Activated naive CD4-positive, alpha-beta T cell treated with anti-CD3 and anti-CD28 coated beads, Interleukin-2, amount 10 ng/mL, durations not matched to agents 7 days and 5 days (primary cell): ENCODE data around the gene TERF2IP.
A peak's percentile ranks its signal among the peaks of the same experiment; 100 is the strongest.

Experiments
- CTCF ChIA-PET: fragments of 350-600 bp; sonication (Branson Sonifier 250); formaldehyde crosslinking; loops from one replicate; lab custom pipeline; 2021; ENCODE audit warnings: antibody characterized with exemption; lab: Charles Lee
- DNase-seq: peaks from one replicate; pipeline ENCODE4 v3.0.0-alpha.2; 2020
- H3K27ac Mint-ChIP-seq: one replicate; pipeline ENCODE4 v1.8.0; 2021; ENCODE audit warnings: mild to moderate bottlenecking, moderate library complexity, mixed read lengths
- H3K27me3 Mint-ChIP-seq: one replicate; pipeline ENCODE4 v1.8.0; 2021; ENCODE audit warnings: mild to moderate bottlenecking, mixed read lengths
- H3K36me3 Mint-ChIP-seq: one replicate; pipeline ENCODE4 v1.8.0; 2021; ENCODE audit warnings: mixed read lengths
- H3K4me1 Mint-ChIP-seq: one replicate; pipeline ENCODE4 v1.8.0; 2021; ENCODE audit warnings: mixed read lengths
- H3K4me3 Mint-ChIP-seq: one replicate; pipeline ENCODE4 v1.8.0; 2021; ENCODE audit warnings: mild to moderate bottlenecking, moderate library complexity, mixed read lengths
- H3K9me3 Mint-ChIP-seq: one replicate; pipeline ENCODE4 v1.8.0; 2021; ENCODE audit warnings: mixed read lengths

TERF2IP gene, protein sequence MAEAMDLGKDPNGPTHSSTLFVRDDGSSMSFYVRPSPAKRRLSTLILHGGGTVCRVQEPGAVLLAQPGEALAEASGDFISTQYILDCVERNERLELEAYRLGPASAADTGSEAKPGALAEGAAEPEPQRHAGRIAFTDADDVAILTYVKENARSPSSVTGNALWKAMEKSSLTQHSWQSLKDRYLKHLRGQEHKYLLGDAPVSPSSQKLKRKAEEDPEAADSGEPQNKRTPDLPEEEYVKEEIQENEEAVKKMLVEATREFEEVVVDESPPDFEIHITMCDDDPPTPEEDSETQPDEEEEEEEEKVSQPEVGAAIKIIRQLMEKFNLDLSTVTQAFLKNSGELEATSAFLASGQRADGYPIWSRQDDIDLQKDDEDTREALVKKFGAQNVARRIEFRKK

GRCh38 chr16:75647492-75648264 lies at the start of gene TERF2IP, which contains the start of gene KARS1:
Gene TERF2IP (plus strand): TSS chr16:75647773. CDS start chr16:75647883, 110 bp downstream.
Gene KARS1 (minus strand): TSS chr16:75647665. CDS start chr16:75647639, 26 bp downstream.
- Mint-ChIP-seq H3K9me3 (no peaks in the 10 kb centered on the region), H3K36me3 (peaks cover 54% of the 10 kb centered on the region), H3K4me1 (peaks cover 67% of the 10 kb centered on the region), H3K27me3 (no peaks in the 10 kb centered on the region), H3K27ac (peak within 1 kb of the TSS; percentile 100), H3K4me3 (peak within 1 kb of the TSS; percentile 99)
- peak; percentile 96 for DNase-seq
- CTCF ChIA-PET = interaction anchor here (0.9 to 2.0 kb wide), 4 partner anchors 15 to 184 kb away, joined by 3 to 13 read pairs (median 3); partner anchors contain the start of genes ADAT1 and TMEM170A

- Mint-ChIP-seq H3K27me3 (no peaks in the 10 kb centered on the region), H3K4me1 (peaks cover 4% of the 10 kb centered on the region), H3K9me3 (peaks cover 10% of the 10 kb centered on the region), H3K27ac (no peak overlapping the region), H3K36me3 (peaks cover 51% of the 10 kb centered on the region), H3K4me3 (no peak overlapping the region)
- CTCF ChIA-PET = no interaction called here
- no peak for DNase-seq
These were observed 47.9 kb upstream of the TERF2IP start for GRCh38 chr16:75599452-75600277.

- Mint-ChIP-seq H3K36me3 (peaks cover 48% of the 10 kb centered on the region), H3K27ac (no peak overlapping the region), H3K27me3 (no peaks in the 10 kb centered on the region), H3K9me3 (peaks cover 10% of the 10 kb centered on the region), H3K4me1 (no peaks in the 10 kb centered on the region), H3K4me3 (no peak overlapping the region)
- CTCF ChIA-PET = no interaction called here
- DNase-seq = no peak
These were observed 44.3 kb upstream of the TERF2IP start for GRCh38 chr16:75603241-75603640.

DNA sequence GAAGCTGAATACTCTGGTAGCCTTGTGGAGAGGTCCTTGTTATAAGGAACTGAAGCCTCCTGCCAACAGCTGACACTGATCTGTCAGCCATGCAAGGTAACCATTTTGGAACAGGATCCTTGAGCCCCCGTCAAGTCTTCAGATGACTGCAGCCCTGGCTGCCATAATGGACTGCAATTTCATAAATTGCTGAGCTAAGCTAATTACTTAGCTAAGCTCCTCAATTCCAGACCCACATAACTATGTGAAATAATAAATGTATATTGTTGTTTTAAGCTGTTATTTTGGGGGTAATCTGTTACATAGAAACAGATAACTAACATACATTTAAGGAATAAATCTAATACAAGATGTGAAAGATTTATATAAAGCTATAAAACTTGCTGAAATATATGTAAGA lies 41.1 kb upstream of the TERF2IP start:
- DNase-seq = no peak
- Mint-ChIP-seq H3K36me3 (peaks cover 37% of the 10 kb centered on the region), H3K4me1 (no peaks in the 10 kb centered on the region), H3K27ac (no peak overlapping the region), H3K4me3 (no peak overlapping the region), H3K27me3 (no peaks in the 10 kb centered on the region), H3K9me3 (peaks cover 10% of the 10 kb centered on the region)
- CTCF ChIA-PET = interaction anchor here (0.6 kb wide), 1 partner anchor 14 kb away, joined by 3 read pairs; no protein-coding TSS in a partner anchor

DNA sequence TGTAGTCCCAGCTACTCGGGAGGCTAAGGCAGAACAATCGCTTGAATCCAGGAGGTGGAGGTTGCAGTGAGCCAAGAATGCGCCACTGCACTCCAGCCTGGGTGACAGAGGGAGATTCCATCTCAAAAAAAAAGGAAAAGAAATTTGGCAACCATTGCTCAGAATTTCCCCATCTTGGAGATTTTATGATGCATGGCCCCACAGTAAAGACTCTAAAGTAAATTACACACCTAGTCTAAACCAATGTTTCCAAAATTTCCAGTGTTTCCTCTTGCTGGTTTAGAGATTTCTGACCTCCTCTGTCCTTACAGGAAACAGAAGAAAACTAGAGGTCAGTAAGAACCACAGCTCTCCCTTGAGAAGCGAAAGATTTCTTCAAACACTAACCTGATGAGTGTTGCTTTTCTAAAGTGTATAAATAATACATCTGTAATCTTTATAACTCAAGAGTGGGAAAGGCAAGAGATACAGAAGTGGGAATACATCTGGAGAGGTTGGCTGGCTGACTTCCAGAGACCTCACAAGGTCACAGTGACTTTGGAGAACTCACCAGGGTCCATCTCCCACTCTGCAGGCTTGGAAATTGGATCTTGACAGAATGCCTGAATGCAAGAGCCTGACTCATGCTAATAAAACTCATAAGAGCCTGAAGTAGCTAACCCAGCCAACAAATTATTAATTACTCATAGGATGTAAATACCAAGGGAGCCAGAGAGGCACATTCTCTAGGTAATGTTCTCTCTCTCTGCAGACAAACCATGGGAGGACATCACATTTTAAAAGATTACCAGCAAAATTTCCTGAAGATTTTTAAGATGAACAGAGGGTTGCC lies 33.3 kb upstream of the TERF2IP start:
- H3K4me3 Mint-ChIP-seq = no peak overlapping the region
- CTCF ChIA-PET = no interaction called here
- H3K9me3 Mint-ChIP-seq = no peaks in the 10 kb centered on the region
- peaks cover 50% of the 10 kb centered on the region for H3K36me3 Mint-ChIP-seq
- H3K4me1 Mint-ChIP-seq = peaks cover 24% of the 10 kb centered on the region
- H3K27ac Mint-ChIP-seq = no peak overlapping the region
- no peaks in the 10 kb centered on the region for H3K27me3 Mint-ChIP-seq
- no peak for DNase-seq

DNA sequence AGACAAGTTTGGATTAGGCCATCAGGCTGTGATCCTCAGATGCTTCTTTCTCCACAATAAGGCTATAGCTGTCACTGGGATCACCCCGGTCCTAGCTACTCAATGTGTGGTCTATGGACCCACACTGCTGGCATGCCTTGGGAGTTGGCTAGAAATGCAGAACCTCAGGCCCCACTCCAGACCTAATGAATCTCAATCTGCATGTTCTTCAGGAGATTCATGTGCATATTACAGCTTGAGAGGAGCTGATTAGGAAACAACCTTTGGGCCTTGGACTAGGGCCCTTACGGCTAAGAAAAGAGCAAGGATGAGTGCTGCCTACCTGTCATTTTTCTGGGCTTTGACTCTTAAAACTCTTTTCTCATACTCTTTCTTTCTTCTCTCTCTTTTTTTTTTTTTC lies 32.0 kb upstream of the TERF2IP start:
- H3K4me3 Mint-ChIP-seq = no peak overlapping the region
- H3K9me3 Mint-ChIP-seq = no peaks in the 10 kb centered on the region
- peaks cover 30% of the 10 kb centered on the region for H3K4me1 Mint-ChIP-seq
- CTCF ChIA-PET = no interaction called here
- no peaks in the 10 kb centered on the region for H3K27me3 Mint-ChIP-seq
- peak overlapping the region; percentile 92 for H3K27ac Mint-ChIP-seq
- H3K36me3 Mint-ChIP-seq = peaks cover 56% of the 10 kb centered on the region
- DNase-seq = no peak

DNA sequence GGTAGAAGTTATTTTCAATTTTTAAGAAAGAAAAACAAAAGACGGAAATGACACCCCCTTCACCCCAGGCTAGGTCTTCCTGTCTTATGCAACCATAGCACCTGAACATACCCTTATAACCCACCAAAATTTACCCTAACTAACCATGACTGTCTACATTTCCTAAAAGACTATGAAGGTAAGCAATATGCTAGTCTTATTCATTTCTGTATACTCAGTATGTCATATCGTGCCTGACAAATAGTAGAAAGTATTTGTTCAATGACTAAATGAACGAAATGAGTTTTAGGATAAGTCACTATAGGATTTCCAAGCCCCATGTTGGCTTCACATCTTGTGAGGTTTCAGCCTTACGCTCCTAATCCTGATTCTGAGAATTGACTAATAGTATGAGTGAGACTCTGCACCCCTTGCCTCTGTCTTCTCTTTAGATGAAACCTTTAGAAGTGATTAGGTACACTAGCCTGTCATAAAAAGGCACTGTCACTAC lies 31.0 kb upstream of the TERF2IP start:
- CTCF ChIA-PET = no interaction called here
- Mint-ChIP-seq H3K4me3 (peak overlapping the region; percentile 10), H3K9me3 (no peaks in the 10 kb centered on the region), H3K4me1 (peaks cover 39% of the 10 kb centered on the region), H3K36me3 (peaks cover 56% of the 10 kb centered on the region), H3K27me3 (no peaks in the 10 kb centered on the region), H3K27ac (peak overlapping the region; percentile 92)
- no peak for DNase-seq

DNA sequence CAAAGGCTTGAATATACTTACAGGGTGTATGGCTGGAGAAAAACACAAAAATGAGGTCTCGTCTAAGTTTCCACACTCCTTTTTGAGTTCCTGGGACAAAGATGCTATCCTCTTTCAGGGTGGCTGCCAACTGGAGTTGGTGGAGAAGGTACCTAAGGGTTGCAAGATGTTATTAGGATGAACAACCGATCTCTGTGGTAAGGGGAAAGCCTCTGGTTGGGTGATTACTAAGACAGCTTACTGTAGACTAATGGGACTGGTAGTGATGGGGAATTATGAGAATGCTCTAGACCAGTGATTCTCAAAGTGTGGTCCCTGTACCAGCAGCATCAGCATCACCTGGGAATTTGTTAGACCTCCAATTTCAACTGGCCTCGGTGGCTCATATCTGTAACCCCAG lies 30.5 kb upstream of the TERF2IP start:
- CTCF ChIA-PET = no interaction called here
- Mint-ChIP-seq H3K27ac (peak overlapping the region; percentile 92), H3K27me3 (no peaks in the 10 kb centered on the region), H3K9me3 (no peaks in the 10 kb centered on the region), H3K4me3 (no peak overlapping the region), H3K36me3 (peaks cover 55% of the 10 kb centered on the region), H3K4me1 (peaks cover 45% of the 10 kb centered on the region)
- DNase-seq = no peak

- no peaks in the 10 kb centered on the region for H3K9me3 Mint-ChIP-seq
- no peak for DNase-seq
- H3K27ac Mint-ChIP-seq = no peak overlapping the region
- CTCF ChIA-PET = interaction anchor here (1.4 kb wide), 1 partner anchor 9 kb away, joined by 3 read pairs; no protein-coding TSS in a partner anchor
- peaks cover 53% of the 10 kb centered on the region for H3K4me1 Mint-ChIP-seq
- H3K4me3 Mint-ChIP-seq = no peak overlapping the region
- H3K36me3 Mint-ChIP-seq = peaks cover 43% of the 10 kb centered on the region
- H3K27me3 Mint-ChIP-seq = no peaks in the 10 kb centered on the region
These were observed 28.8 kb upstream of the TERF2IP start for GRCh38 chr16:75618780-75619179.

- H3K9me3 Mint-ChIP-seq = no peaks in the 10 kb centered on the region
- peaks cover 53% of the 10 kb centered on the region for H3K4me1 Mint-ChIP-seq
- CTCF ChIA-PET = interaction anchor here (0.7 to 3.6 kb wide), 11 partner anchors 8 to 156 kb away, joined by 3 to 13 read pairs (median 4); partner anchors contain the start of genes KARS1, TERF2IP and TMEM231
- peak overlapping the region; percentile 95 for H3K27ac Mint-ChIP-seq
- no peak overlapping the region for H3K4me3 Mint-ChIP-seq
- H3K27me3 Mint-ChIP-seq = no peaks in the 10 kb centered on the region
- H3K36me3 Mint-ChIP-seq = peaks cover 40% of the 10 kb centered on the region
- DNase-seq = no peak
These were observed 27.0 kb upstream of the TERF2IP start for GRCh38 chr16:75620326-75621169.

GRCh38 chr16:75621170-75621477 lies 26.4 kb upstream of the TERF2IP start:
- peaks cover 48% of the 10 kb centered on the region for H3K4me1 Mint-ChIP-seq
- no peak overlapping the region for H3K4me3 Mint-ChIP-seq
- peak overlapping the region; percentile 95 for H3K27ac Mint-ChIP-seq
- H3K36me3 Mint-ChIP-seq = peaks cover 41% of the 10 kb centered on the region
- no peaks in the 10 kb centered on the region for H3K27me3 Mint-ChIP-seq
- CTCF ChIA-PET = interaction anchor here (0.6 to 3.6 kb wide), 15 partner anchors 9 to 1015 kb away, joined by 3 to 13 read pairs (median 4); partner anchors contain the start of genes GABARAPL2, KARS1, TERF2IP and TMEM231
- no peak for DNase-seq
- H3K9me3 Mint-ChIP-seq = no peaks in the 10 kb centered on the region
